ENCODE results near the gene PNO1.
A peak's percentile ranks its signal among the peaks of the same experiment; 100 is the strongest.

PNO1 gene

GRCh38 chr2:68195096-68195495 lies 37.4 kb downstream of the PNO1 start:
- no peak for DNase-seq (ENCODE audit: low spot score)

GRCh38 chr2:68196120-68196716 lies 38.5 kb downstream of the PNO1 start:
- DNase-seq (ENCODE audit: low spot score): no peak

GRCh38 chr2:68200157-68200787 lies 42.6 kb downstream of the PNO1 start:
- no peak for DNase-seq (ENCODE audit: low spot score)

GRCh38 chr2:68203587-68203986 lies 45.9 kb downstream of the PNO1 start:
- DNase-seq (ENCODE audit: low spot score): no peak

GRCh38 chr2:68206793-68207192 lies 49.1 kb downstream of the PNO1 start:
- no peak for DNase-seq (ENCODE audit: low spot score)

GRCh38 chr2:68214381-68214780 lies 56.7 kb downstream of the PNO1 start:
- no peak for DNase-seq (ENCODE audit: low spot score)

- DNase-seq (ENCODE audit: low spot score): no peak
Observed at GRCh38 chr2:68216454-68217310, 59.0 kb downstream of the PNO1 start.

GRCh38 chr2:68217729-68218128 lies 60.0 kb downstream of the PNO1 start:
- DNase-seq (ENCODE audit: low spot score): no peak

- DNase-seq (ENCODE audit: low spot score): no peak
Observed at GRCh38 chr2:68218343-68218901, 60.7 kb downstream of the PNO1 start.

- no peak for DNase-seq (ENCODE audit: low spot score)
Observed at GRCh38 chr2:68222287-68222686, 64.6 kb downstream of the PNO1 start.

- no peak for DNase-seq (ENCODE audit: low spot score)
Observed at GRCh38 chr2:68223419-68223818, 65.7 kb downstream of the PNO1 start.

GRCh38 chr2:68225119-68225632 lies 67.5 kb downstream of the PNO1 start:
- peak; percentile 57 for DNase-seq (ENCODE audit: low spot score)
